A673 (cell line): Measurements from ENCODE around the gene ALG9.

ENCODE experiments used
- CTCF ChIP-seq: fragments of 300-800, 200-600 bp; sonication (generic); conservative IDR thresholded peaks from 2 replicates; pipeline ENCODE4 v1.5.1; 2017; ENCODE audit warnings: low read depth, mild to moderate bottlenecking, antibody characterized with exemption, low read length, moderate library complexity, mixed read lengths
- EZH2 ChIP-seq: fragments of 200-600 bp; sonication (generic); IDR thresholded peaks from 2 replicates; pipeline ENCODE4 v1.6.1; 2017; ENCODE audit warnings: borderline replicate concordance, low read depth, mild to moderate bottlenecking, mixed read lengths, antibody characterized with exemption, low read length; ENCODE audit not compliant: poor library complexity, severe bottlenecking

GRCh38 chr11:111814557-111815320 lies 56.6 kb downstream of the ALG9 start:
- TF ChIP-seq CTCF = no peak
- no peak for TF ChIP-seq EZH2
